Stimulated activated naive CD8-positive, alpha-beta T cell treated with anti-CD3 and anti-CD28 coated beads, Interleukin-15, amount 100 ng/mL, for 72 hours (primary cell): ENCODE data around the gene PIK3R5.
"Not testable (repeated sequence)": the region's sequence is repeated elsewhere in the genome, so short reads cannot be mapped to it uniquely, and the experiment has no call there.

Experiments
- ATAC-seq: fragments of 150-1000 bp; cut with Tn5 transposase; 2 replicates; pipeline ENCODE4 v1.10.0; 2021; ENCODE audit warnings: mild to moderate bottlenecking, moderate library complexity
- DNase-seq, 2 donors: peaks; one replicate each; pipeline ENCODE4 v3.0.0; 2021 to 2022
- H3K27ac Mint-ChIP-seq, 2 donors: one replicate each; pipeline ENCODE4 v1.8.0; 2022; ENCODE audit warnings: mild to moderate bottlenecking in 2 of 2, mixed read lengths in 2 of 2, moderate library complexity in 2 of 2
- H3K27me3 Mint-ChIP-seq: one replicate; pipeline ENCODE4 v1.8.0; 2022; ENCODE audit warnings: mixed read lengths
- H3K4me1 Mint-ChIP-seq: one replicate; pipeline ENCODE4 v1.8.0; 2022; ENCODE audit warnings: mild to moderate bottlenecking, mixed read lengths
- H3K4me3 Mint-ChIP-seq, 2 donors: one replicate each; pipeline ENCODE4 v1.8.0; 2022; ENCODE audit warnings: mild to moderate bottlenecking in 2 of 2, mixed read lengths in 2 of 2, moderate library complexity in 1 of 2
- H3K9me3 Mint-ChIP-seq, 2 donors: one replicate each; pipeline ENCODE4 v1.8.0; 2022; ENCODE audit warnings: mixed read lengths in 2 of 2

PIK3R5 gene

DNA sequence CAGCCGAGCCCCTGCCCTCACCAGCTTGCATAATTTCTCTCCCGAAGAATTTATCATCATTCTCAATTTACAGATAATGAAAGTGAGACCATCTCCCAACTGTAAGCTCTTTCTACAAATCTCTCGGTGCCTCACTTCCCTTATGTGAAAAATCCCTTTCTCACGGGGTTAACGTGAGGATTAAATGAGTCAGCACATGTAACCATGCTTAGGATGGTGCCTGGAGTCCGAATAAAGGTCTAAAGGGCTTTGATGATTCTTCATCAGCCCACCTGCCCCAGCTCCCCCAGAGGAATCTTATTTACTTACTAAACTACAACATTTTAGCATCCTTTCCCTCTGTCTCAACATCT, 73.2 kb downstream of the PIK3R5 start:
- H3K4me3 Mint-ChIP-seq: peak overlapping the region in 1 of 2 donors; percentile 11
- no peaks in the 10 kb centered on the region for H3K9me3 Mint-ChIP-seq
- peak overlapping the region in 1 of 2 donors; percentile 1 for H3K27ac Mint-ChIP-seq
- H3K4me1 Mint-ChIP-seq: peaks cover 68% of the 10 kb centered on the region
- no peaks in the 10 kb centered on the region for H3K27me3 Mint-ChIP-seq
- ATAC-seq: peak; percentile 70
- no peak for DNase-seq

GRCh38 chr17:8890671-8891070, 74.8 kb downstream of the PIK3R5 start:
- no peak overlapping the region for H3K27ac Mint-ChIP-seq
- no peak overlapping the region for H3K4me3 Mint-ChIP-seq
- DNase-seq: no peak
- H3K9me3 Mint-ChIP-seq: no peaks in the 10 kb centered on the region
- H3K4me1 Mint-ChIP-seq: peaks cover 58% of the 10 kb centered on the region
- ATAC-seq: no peak
- no peaks in the 10 kb centered on the region for H3K27me3 Mint-ChIP-seq

DNA sequence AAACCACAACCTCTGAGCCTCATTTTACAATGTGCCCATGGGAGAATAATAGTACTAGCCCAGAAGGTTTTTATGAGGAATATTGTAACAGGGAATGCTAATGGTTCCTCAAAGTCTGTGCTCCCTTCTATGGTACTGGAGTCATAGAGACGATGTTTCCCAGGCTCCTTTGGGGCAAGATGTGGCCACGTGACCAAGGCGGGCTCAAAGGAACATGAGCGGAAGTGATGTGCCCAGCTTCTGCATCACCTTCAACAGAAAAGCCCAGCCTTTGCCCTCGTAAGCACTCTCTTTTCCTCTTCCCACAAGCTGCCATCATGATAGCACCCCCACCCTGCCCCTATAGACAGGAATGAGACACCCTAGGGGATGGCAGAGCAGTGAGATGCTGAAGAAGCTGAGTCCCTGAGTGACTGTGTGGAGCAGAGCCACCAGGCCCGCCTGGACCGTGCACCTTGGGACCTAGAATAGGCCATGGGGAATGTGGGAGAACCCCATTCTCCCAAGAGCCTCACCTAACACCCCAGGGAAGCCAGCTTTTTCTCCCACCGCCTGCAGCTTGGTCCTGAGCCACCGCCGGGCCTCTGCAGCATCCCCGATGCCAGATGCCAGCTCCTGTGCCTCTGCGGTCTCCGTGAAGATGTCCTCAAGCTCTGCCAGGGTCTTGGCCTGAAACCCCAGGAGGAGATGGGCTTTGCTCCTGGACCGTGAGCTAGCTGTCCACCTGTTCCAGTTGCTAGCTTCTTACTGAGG, 75.9 kb downstream of the PIK3R5 start:
- DNase-seq: no peak
- Mint-ChIP-seq H3K27ac (peak overlapping the region in 1 of 2 donors; percentile 54), H3K4me3 (no peak overlapping the region), H3K9me3 (no peaks in the 10 kb centered on the region), H3K27me3 (no peaks in the 10 kb centered on the region), H3K4me1 (peaks cover 47% of the 10 kb centered on the region)
- ATAC-seq: no peak

- no peak overlapping the region for H3K4me3 Mint-ChIP-seq
- peak overlapping the region in 1 of 2 donors; percentile 72 for H3K27ac Mint-ChIP-seq
- no peaks in the 10 kb centered on the region for H3K27me3 Mint-ChIP-seq
Observed at GRCh38 chr17:8888704-8889302, 76.7 kb downstream of the PIK3R5 start.

DNA sequence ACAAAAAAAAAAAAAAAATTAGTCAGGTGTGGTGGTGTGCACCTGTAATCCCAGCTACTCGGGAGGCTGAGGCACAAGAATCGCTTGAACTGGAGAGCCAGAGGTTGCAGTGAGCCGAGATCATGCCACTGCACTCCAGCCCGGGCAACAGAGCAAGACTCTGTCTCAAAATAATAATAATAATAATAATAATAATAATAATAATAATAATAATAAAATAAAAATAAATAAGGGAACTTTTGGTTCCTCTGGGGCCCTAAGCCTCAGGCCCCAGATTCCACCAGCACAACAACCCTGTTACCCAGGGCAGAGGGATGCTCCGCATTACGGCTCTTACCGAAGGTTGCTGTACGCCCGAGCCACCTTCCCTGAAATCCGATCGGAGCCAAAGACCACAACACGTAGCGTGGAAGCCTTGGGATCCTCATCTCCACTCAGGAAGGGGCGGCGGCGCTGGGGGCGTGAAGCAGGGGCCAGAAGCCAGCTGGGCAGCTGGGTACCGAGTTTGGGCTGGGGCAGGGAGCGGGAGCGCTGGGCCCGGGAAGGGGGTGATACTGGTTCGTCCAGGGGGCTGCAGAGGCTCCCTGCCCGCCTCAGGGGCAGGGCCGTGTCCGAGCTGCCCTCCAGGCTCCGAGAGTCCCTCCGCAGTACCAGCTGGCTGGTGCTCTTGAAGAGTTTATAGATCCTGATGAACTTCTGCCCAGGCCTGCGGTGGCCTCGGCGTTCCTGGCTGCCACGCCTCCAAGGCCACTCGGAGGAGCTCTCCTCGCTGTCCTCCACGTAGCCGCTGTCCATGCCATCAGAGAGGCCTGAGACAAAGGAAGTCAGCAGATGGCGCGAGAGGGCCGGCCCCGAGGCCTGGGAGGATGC, 77.4 kb downstream of the PIK3R5 start:
- ATAC-seq (no peak), DNase-seq (no peak)
- Mint-ChIP-seq H3K4me3 (no peak overlapping the region), H3K27me3 (no peaks in the 10 kb centered on the region), H3K27ac (peak overlapping the region in 1 of 2 donors; percentile 87), H3K4me1 (peaks cover 32% of the 10 kb centered on the region), H3K9me3 (no peaks in the 10 kb centered on the region)

More at GRCh38 chr17:8888704-8889302, 76.7 kb downstream of the PIK3R5 start:
- ATAC-seq: no peak
- Mint-ChIP-seq H3K9me3 (no peaks in the 10 kb centered on the region), H3K4me1 (peaks cover 39% of the 10 kb centered on the region)
- DNase-seq: no peak

DNA sequence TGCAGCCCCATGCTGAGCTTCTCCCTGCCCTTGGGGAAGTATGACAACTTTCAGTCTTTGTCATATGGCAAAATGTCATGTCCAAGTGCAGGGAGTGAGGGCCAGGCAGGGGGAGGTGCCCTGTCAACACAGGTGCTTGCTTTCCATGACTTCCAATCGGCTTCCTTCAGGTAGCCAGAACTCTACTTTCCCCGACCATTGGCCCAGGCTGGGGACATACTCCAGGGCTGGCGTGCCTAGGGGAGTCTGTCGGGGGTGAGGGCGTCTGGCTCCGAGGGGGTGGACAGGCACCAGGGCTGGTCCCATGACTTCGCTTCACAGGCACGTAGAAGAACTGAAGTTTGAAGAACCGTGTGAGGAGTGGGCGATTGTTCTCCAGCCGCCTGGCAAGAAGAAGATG, 78.2 kb downstream of the PIK3R5 start:
- DNase-seq: no peak
- ATAC-seq: no peak
- Mint-ChIP-seq H3K27me3 (no peaks in the 10 kb centered on the region), H3K4me3 (no peak overlapping the region), H3K9me3 (no peaks in the 10 kb centered on the region), H3K4me1 (peaks cover 25% of the 10 kb centered on the region), H3K27ac (no peak overlapping the region)

DNA sequence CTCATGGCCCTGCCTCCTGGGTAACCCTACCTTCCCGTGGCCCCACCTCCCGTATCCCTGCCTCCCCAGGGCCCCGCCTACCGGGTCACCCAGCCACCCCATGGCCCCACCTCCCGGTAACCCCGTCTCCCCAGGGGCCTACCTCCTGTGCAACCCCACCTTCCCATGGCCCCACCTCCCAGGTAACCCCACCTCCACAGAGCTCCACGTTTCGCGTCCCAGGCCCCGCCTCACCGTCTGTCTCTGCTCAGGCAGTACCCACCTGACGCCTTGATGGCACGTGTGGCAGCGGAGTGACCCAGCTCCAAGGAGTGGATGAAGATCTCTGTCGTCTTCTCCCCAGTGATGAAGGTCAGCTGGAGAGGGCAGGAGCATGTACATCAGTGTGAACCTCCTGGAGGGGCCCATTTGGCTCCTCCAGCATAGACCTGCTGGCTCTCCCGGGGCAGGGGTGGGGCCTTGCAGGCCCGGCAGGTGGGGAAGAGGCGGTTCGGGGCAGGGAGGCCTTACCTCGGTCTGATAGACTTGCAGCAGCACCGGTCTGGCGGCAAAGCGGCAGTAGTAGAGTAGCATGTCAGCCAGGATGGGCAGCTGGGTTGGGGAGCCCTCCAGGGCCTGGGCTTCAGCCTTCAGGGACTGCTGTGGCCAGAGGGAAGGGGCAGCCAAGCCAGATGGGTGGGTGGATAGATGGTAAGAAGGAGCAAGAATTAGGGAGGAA, 79.4 kb downstream of the PIK3R5 start:
- H3K27ac Mint-ChIP-seq: peak overlapping the region; percentile 10 to 26
- no peak overlapping the region for H3K4me3 Mint-ChIP-seq
- ATAC-seq (peak; percentile 25), DNase-seq (no peak)
- H3K4me1 Mint-ChIP-seq: peaks cover 19% of the 10 kb centered on the region
- H3K27me3 Mint-ChIP-seq: no peaks in the 10 kb centered on the region
- H3K9me3 Mint-ChIP-seq: no peaks in the 10 kb centered on the region

- not testable (repeated sequence) for H3K27ac Mint-ChIP-seq
- peak; percentile 51 for ATAC-seq
Observed at GRCh38 chr17:8885163-8885966, 80.1 kb downstream of the PIK3R5 start.

GRCh38 chr17:8884336-8884990, 81.0 kb downstream of the PIK3R5 start:
- peak overlapping the region in 1 of 2 donors; percentile 42 for H3K27ac Mint-ChIP-seq
- no peak for ATAC-seq
- no peak overlapping the region for H3K4me3 Mint-ChIP-seq

More at GRCh38 chr17:8885163-8885966, 80.1 kb downstream of the PIK3R5 start:
- not testable (repeated sequence) for H3K4me3 Mint-ChIP-seq, H3K9me3 Mint-ChIP-seq, H3K27me3 Mint-ChIP-seq
- DNase-seq: peak; percentile 41 to 42
- H3K4me1 Mint-ChIP-seq: peaks cover 19% of the 10 kb centered on the region

GRCh38 chr17:8883353-8883752, 82.2 kb downstream of the PIK3R5 start:
- H3K27ac Mint-ChIP-seq: no peak overlapping the region
- H3K4me3 Mint-ChIP-seq: no peak overlapping the region

More at GRCh38 chr17:8884336-8884990, 81.0 kb downstream of the PIK3R5 start:
- H3K4me1 Mint-ChIP-seq: peaks cover 13% of the 10 kb centered on the region
- no peaks in the 10 kb centered on the region for H3K9me3 Mint-ChIP-seq
- no peak for DNase-seq
- no peaks in the 10 kb centered on the region for H3K27me3 Mint-ChIP-seq

GRCh38 chr17:8881606-8882005, 83.9 kb downstream of the PIK3R5 start:
- Mint-ChIP-seq H3K27me3 (no peaks in the 10 kb centered on the region), H3K9me3 (no peaks in the 10 kb centered on the region), H3K27ac (no peak overlapping the region), H3K4me1 (peaks cover 6% of the 10 kb centered on the region), H3K4me3 (no peak overlapping the region)
- DNase-seq (no peak), ATAC-seq (no peak)

More at GRCh38 chr17:8883353-8883752, 82.2 kb downstream of the PIK3R5 start:
- ATAC-seq (no peak), DNase-seq (no peak)
- peaks cover 6% of the 10 kb centered on the region for H3K4me1 Mint-ChIP-seq
- H3K9me3 Mint-ChIP-seq: no peaks in the 10 kb centered on the region
- no peaks in the 10 kb centered on the region for H3K27me3 Mint-ChIP-seq

DNA sequence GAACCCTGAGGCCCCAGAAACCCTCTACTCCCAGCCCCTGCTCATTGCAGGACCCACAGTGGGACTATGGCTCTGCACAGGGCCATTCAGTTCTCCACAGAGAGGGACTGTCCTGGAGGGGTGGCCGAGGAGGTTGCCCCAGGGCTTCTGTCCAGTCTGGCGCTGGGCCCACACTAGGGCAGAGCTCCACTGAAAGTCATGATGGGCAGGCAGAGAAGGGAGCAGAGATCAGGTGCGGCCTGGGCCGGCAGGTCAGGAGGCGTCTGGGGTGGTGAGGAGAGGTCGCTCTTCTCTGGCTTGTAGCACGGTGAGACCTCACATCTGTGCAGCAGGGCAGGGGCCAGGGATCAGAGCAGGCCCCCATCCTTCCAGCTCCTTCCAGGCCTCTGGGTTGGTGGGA, 85.0 kb downstream of the PIK3R5 start:
- no peak for DNase-seq
- no peaks in the 10 kb centered on the region for H3K9me3 Mint-ChIP-seq
- no peaks in the 10 kb centered on the region for H3K27me3 Mint-ChIP-seq
- H3K27ac Mint-ChIP-seq: no peak overlapping the region
- no peaks in the 10 kb centered on the region for H3K4me1 Mint-ChIP-seq
- no peak overlapping the region for H3K4me3 Mint-ChIP-seq
- ATAC-seq: peak; percentile 24

DNA sequence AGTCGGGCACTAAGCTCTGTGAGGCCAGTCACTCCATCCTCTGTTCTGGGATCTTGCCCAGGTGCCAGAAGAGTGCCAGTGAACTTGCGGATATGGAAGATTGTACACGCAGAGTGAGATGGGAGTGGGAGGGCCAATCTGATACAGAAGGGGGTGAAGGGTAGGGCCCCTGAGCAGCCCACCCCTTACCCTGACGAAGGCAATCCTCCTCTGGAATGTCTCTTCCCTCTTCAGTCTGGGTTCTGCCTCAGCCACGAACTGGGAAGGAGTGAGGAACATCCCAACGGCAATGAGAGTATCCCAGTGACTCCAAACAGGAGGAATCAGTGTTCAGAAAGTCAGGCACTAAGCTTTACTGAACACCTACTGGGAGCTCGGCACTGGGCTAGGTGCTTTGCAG, 86.1 kb downstream of the PIK3R5 start:
- no peaks in the 10 kb centered on the region for H3K27me3 Mint-ChIP-seq
- H3K4me3 Mint-ChIP-seq: no peak overlapping the region
- ATAC-seq: no peak
- no peak overlapping the region for H3K27ac Mint-ChIP-seq
- H3K9me3 Mint-ChIP-seq: no peaks in the 10 kb centered on the region
- no peak for DNase-seq
- H3K4me1 Mint-ChIP-seq: peaks cover 10% of the 10 kb centered on the region

GRCh38 chr17:8877984-8878383, 87.5 kb downstream of the PIK3R5 start:
- H3K4me3 Mint-ChIP-seq: no peak overlapping the region
- peak overlapping the region in 1 of 2 donors; percentile 2 for H3K27ac Mint-ChIP-seq
- ATAC-seq (no peak), DNase-seq (no peak)
- peaks cover 24% of the 10 kb centered on the region for H3K4me1 Mint-ChIP-seq
- no peaks in the 10 kb centered on the region for H3K27me3 Mint-ChIP-seq
- no peaks in the 10 kb centered on the region for H3K9me3 Mint-ChIP-seq
